Right lobe of liver (tissue), 4 donors: ENCODE data around the gene MAML3.

ENCODE experiments used
- CTCF ChIP-seq, 4 donors: fragments of 200-600 bp in 3 of 4; fragments of 450-650 bp in 1 of 4; IDR thresholded peaks; one replicate each; pipeline versions ENCODE4 v1.5.1 to v1.8.0; 2016 to 2022; ENCODE audit warnings: antibody characterized with exemption in 4 of 4, mild to moderate bottlenecking in 2 of 4
- POLR2A ChIP-seq: fragments of 450-650 bp; IDR thresholded peaks from one replicate; pipeline ENCODE4 v1.6.1; 2017; ENCODE audit warnings: antibody characterized with exemption, mild to moderate bottlenecking
- donor health status: DM: no; HTN: no; CAD: no.
- donor health status: DM: no; HTN: no; CAD: no.
- donor health status: DM: no; HTN: yes; CAD: no.

- no peak for TF ChIP-seq CTCF (IDR thresholded peaks at IDR 0.05)
- TF ChIP-seq POLR2A, result no peak
These were observed 29.3 kb upstream of the MAML3 start for GRCh38 chr4:140183270-140183669.
